AG04449 (cell line): ENCODE data around the gene SPTSSA.

Experiments
- CTCF ChIA-PET: fragments of 350-600 bp; formaldehyde crosslinking; extraction: SDS; loops from one replicate; lab custom pipeline; 2021; ENCODE audit warnings: antibody characterized with exemption; lab: Yijun Ruan, JAX
- POLR2A ChIA-PET: fragments of 400-600, 350-600 bp; formaldehyde crosslinking; extraction: SDS; loops from one replicate; lab custom pipeline; 2020; ENCODE audit warnings: antibody characterized with exemption, inconsistent platforms; lab: Yijun Ruan, JAX
- DNase-seq: peaks from one replicate; pipeline ENCODE4 v3.0.0-alpha.2; 2010; ENCODE audit warnings: low read depth, low spot score
- H3K4me3 ChIP-seq: 2 replicates; pipeline ENCODE4 v1.5.1; 2011; ENCODE audit warnings: low read depth, mild to moderate bottlenecking, control low read depth, low read length
- TF ChIP-seq, protein P1 (sequence below): IDR thresholded peaks from one replicate; pipeline ENCODE4 v1.5.1; 2011; ENCODE audit warnings: mild to moderate bottlenecking, moderate library complexity, low read length, control low read depth, inconsistent platforms; ENCODE audit not compliant: insufficient read depth; ENCODE audit errors: missing control alignments

The SPTSSA gene

GRCh38 chr14:34463598-34463961, 1.5 kb upstream of the SPTSSA start:
- no peak for DNase-seq
- ChIA-PET POLR2A (interaction anchor here (1.0 kb wide), 1 partner anchor 70 kb away, joined by 3 read pairs; no protein-coding TSS in a partner anchor), CTCF (no interaction called here)
- TF ChIP-seq, protein P1, sequence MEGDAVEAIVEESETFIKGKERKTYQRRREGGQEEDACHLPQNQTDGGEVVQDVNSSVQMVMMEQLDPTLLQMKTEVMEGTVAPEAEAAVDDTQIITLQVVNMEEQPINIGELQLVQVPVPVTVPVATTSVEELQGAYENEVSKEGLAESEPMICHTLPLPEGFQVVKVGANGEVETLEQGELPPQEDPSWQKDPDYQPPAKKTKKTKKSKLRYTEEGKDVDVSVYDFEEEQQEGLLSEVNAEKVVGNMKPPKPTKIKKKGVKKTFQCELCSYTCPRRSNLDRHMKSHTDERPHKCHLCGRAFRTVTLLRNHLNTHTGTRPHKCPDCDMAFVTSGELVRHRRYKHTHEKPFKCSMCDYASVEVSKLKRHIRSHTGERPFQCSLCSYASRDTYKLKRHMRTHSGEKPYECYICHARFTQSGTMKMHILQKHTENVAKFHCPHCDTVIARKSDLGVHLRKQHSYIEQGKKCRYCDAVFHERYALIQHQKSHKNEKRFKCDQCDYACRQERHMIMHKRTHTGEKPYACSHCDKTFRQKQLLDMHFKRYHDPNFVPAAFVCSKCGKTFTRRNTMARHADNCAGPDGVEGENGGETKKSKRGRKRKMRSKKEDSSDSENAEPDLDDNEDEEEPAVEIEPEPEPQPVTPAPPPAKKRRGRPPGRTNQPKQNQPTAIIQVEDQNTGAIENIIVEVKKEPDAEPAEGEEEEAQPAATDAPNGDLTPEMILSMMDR = no peak
- H3K4me3 ChIP-seq = no peak overlapping the region

DNA sequence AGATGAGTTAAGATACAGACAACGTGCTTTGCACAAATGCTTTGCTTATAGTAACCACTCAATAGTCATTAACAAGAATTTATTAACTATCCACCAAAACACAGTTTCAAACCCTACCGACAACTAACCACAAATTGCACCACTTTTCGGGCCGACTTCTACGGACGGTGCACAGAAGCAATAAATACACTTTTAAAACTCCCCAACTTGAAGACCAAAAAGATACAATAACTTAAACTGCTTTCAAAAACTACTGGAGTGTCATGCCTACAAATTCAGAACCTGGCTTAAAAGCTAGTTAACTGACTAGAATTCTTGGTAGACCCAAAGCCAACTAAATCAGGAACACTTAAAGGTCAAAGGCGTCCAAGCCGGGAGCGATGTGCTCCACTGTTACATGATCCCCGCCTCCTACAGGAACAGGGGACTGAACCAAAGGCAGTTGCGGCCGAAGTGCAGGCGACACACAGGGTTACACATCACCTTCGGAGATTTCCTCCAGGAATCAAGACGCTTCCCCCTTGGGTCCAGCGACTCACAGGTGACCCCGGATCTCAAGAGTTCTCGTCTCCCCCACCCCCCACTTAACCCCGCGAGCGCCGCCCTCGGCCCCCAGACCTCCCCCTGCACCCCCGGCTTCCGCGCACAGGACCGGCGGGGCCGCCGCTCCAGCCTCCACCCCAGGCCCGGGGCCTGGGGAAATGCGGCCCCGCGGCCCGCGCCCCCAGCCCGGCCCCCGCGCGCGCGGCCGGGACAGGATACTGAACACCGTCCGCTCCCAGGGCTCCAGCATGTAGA, 507 bp downstream of the SPTSSA start:
- ChIA-PET CTCF (interaction anchor here (1.5 kb wide), 1 partner anchor 130 kb away, joined by 7 read pairs; no protein-coding TSS in a partner anchor), POLR2A (interaction anchor here (0.6 to 1.6 kb wide), 2 partner anchors 33 to 35 kb away, joined by 3 to 5 read pairs; no protein-coding TSS in a partner anchor)
- peak overlapping the region; percentile 84 for H3K4me3 ChIP-seq
- TF ChIP-seq, protein P1 = no peak
- no peak for DNase-seq

DNA sequence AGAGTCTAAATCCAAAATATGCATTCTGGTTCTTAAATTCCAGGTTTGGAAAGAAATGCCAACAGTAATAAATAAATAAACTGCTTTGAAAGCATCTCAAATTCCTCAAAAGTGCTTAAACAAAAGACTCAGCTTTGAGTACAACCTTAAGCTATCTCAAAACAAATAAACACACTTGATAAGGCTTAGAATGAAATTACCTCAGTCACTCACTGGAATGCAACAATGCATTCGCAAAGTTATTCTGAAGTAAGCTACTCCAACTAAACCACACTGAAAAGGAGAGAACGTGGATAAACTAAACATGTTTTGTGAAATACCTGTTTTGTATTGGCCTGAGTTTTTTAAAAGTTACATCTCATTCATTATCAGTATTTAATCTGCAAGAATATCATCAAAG, 1.2 kb downstream of the SPTSSA start:
- POLR2A ChIA-PET = interaction anchor here (0.5 to 1.6 kb wide), 3 partner anchors 36 to 133 kb away, joined by 3 to 5 read pairs (median 4); no protein-coding TSS in a partner anchor
- no peak for DNase-seq
- H3K4me3 ChIP-seq = peak overlapping the region; percentile 84
- CTCF ChIA-PET = interaction anchor here (0.9 to 1.5 kb wide), 2 partner anchors 35 to 129 kb away, joined by 4 to 7 read pairs; no protein-coding TSS in a partner anchor
- TF ChIP-seq, protein P1 = no peak

- TF ChIP-seq, protein P1 = no peak
- H3K4me3 ChIP-seq = peak overlapping the region; percentile 84
- ChIA-PET CTCF (interaction anchor here (0.9 to 1.5 kb wide), 2 partner anchors 36 to 129 kb away, joined by 4 to 7 read pairs; no protein-coding TSS in a partner anchor), POLR2A (interaction anchor here (0.5 to 1.6 kb wide), 4 partner anchors 37 to 254 kb away, joined by 3 to 5 read pairs (median 4); partner anchors contain the start of gene CFL2)
- DNase-seq = no peak
Measured at GRCh38 chr14:34460295-34460694, 1.7 kb downstream of the SPTSSA start.

- CTCF ChIA-PET = interaction anchor here (1.0 kb wide), 1 partner anchor 125 kb away, joined by 3 read pairs; no protein-coding TSS in a partner anchor
- TF ChIP-seq, protein P1 = no peak
- no peak for DNase-seq
- no peak overlapping the region for H3K4me3 ChIP-seq
- POLR2A ChIA-PET = no interaction called here
Measured at GRCh38 chr14:34457186-34457585, 4.9 kb downstream of the SPTSSA start.

DNA sequence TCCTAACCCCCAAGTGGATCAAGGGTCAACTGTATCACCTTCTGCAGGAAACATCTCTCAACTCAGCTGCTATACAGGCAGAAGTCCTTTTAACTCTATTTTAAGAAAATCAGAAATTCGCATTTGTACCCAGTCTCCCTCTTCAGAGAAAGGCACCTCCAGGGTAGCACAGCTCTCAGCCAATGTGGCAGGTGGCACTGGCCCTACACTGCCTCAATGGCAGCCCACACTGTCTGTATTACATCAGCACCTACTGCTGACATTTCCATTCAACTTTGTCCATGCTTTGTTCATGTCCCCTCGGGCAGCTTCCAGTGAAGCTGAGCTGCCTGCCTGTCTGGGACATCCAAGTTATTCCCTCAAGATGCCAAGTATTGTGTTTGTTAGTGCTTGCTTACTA, 8.8 kb downstream of the SPTSSA start:
- ChIA-PET POLR2A (no interaction called here), CTCF (interaction anchor here (1.3 kb wide), 1 partner anchor 14 kb away, joined by 4 read pairs; no protein-coding TSS in a partner anchor)
- DNase-seq = no peak
- TF ChIP-seq, protein P1 = no peak
- H3K4me3 ChIP-seq = no peak overlapping the region
